HG03442 (cell line): ENCODE data around the gene SHB.

Source experiments
- ATAC-seq: cut with Tn5 transposase; IDR thresholded peaks from one replicate; pipeline ENCODE4 v1.9.1; 2021; ENCODE audit warnings: mild to moderate bottlenecking, moderate library complexity; ENCODE audit not compliant: unreplicated experiment

SHB gene

DNA sequence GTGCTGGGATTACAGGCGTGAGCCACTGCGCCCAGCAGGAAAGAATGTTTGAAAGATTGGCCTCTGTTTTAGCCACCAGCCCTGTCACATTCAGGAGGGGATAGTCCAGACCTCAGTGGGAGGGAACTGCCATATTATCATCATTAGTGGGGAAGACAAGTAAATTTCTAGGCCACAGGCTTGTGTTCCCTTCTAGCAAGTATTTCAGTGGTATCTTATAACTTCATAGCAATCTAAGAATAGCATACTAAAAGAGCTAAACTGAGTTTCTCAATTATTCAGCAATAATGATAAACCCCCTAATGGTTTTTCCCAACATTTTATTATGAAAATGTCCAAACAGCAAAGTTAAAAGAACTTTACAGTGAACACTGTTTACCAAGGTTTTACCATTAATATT lies 195.1 kb downstream of the SHB start:
- ATAC-seq = no peak

DNA sequence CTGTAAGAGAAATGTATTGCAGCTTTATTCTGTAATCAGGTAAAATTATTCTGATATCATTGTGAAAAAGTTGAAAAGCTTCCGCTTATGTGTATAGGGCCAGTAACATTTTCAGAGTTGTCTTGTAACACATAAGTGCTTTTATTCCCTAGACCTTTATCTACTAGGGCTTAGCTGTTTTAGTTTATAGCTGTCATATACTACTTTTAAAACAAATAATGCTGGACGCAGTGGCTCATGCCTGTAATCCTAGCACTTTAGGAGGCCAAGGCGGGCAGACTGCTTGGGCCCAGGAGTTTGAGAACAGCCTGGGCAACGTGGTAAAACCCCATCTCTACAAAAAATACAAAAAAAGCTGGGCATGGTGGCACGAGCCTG lies 198.2 kb downstream of the SHB start:
- ATAC-seq = no peak

DNA sequence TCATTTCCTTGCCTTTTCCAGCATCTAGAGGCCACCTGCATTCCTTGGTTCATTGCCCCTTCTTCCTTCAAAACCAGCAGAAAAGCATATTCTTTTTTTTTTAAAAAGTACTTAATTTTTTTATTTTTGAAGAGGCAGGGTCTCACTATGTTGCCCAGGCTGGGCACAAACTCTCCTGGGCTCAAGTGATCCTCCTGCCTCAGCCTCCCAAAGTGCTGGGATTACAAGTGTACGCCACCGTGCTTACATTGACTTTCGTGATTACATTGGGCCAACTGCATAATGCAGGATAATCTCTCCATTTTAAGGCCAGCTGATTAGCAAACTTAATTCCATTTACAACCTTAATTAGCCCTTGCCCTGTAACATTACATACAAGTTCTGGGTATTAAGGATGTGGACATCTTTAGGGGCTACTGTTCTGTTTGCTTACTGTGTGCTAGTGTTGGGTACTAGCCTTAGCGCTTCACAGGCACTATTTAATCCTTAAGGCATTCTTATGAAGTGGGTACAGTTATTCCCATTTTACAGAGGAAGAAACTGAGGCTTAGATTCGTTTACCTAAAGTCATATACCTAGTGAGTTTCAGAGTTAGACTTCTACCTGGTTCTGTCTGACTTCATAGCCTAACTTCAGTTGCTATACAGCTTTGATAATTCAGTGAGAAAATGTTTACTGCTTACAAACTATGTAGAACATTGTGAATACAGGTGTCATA lies 198.8 kb downstream of the SHB start:
- ATAC-seq = no peak
